ENCODE results near the gene SASH1. TPM values are rescaled to one million over a fixed set of nuclear protein-coding genes. Genes with fewer than 3 reads are reported as not detected.

SASH1 gene
- total RNA-seq, 2 donors from 2014 or later, result 14.9 to 16.4 TPM

DNA sequence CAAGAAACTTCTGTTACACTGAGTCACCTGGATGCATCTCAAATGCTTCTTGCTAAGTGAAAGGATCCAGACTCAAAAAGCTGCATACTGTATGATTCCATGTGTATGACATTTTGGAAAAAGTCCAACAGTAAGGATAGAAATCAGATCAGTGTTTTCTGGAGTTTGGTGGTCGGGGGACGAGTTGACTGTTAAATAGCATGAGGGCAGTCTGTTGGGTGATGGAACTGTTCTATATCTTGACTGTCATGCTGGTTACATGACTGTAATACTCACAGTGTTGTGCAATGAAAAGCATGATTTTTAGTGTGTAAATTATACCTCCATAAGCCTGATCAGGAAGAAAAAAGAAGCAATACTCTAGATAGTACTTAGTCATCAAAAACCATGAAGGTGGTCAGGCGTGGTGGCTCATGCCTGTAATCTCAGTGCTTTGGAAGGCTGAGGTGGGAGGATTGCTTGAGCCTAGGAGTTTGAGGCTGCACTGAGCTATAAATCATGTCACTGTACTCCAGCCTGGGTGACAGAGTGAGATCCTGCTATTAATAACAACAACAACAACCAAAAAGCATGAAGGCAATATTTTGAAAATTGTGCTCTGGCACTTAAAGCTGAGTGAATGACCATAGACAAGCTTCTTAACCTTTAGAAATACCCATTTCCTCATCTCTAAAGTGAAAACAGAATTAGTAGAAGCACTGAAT lies 30.5 kb upstream of the SASH1 start:
- Histone ChIP-seq H3K9me3 (no peaks in the 10 kb centered on the region), H3K27me3 (no peaks in the 10 kb centered on the region), H3K36me3 (no peaks in the 10 kb centered on the region), H3K4me1 (no peaks in the 10 kb centered on the region), H3K4me3 (no peak overlapping the region), H3K9ac (ENCODE audit: low read depth in 2 of 2, low read length in 2 of 2) (no peak overlapping the region), H3K27ac (no peak overlapping the region)
- intact Hi-C loops (cut with DNase I), result no loop called here
- DNase-seq, result no peak
- TF ChIP-seq, protein P1, sequence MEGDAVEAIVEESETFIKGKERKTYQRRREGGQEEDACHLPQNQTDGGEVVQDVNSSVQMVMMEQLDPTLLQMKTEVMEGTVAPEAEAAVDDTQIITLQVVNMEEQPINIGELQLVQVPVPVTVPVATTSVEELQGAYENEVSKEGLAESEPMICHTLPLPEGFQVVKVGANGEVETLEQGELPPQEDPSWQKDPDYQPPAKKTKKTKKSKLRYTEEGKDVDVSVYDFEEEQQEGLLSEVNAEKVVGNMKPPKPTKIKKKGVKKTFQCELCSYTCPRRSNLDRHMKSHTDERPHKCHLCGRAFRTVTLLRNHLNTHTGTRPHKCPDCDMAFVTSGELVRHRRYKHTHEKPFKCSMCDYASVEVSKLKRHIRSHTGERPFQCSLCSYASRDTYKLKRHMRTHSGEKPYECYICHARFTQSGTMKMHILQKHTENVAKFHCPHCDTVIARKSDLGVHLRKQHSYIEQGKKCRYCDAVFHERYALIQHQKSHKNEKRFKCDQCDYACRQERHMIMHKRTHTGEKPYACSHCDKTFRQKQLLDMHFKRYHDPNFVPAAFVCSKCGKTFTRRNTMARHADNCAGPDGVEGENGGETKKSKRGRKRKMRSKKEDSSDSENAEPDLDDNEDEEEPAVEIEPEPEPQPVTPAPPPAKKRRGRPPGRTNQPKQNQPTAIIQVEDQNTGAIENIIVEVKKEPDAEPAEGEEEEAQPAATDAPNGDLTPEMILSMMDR (IDR thresholded peaks at IDR 0.05), result no peak

DNA sequence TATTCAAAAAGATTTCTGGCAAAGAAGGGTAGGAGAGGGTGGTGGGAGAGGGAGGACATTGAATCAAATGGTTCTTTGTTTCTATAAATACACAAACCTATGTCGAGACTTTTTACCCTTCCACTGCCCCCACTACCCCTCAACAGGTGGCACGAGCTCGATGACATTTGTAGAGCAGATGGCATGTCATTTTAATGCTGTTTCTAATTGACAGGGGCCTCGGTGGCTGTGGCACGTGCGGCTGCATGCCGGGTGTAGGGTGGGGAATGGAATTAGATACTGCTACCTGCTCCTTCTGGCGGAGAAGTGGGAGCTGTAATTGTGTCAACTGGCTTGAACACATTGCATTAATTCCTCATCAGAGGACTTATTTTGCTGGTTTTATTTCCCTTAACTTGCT lies 29.1 kb upstream of the SASH1 start:
- no peak for DNase-seq
- intact Hi-C loops (cut with DNase I), result no loop called here

DNA sequence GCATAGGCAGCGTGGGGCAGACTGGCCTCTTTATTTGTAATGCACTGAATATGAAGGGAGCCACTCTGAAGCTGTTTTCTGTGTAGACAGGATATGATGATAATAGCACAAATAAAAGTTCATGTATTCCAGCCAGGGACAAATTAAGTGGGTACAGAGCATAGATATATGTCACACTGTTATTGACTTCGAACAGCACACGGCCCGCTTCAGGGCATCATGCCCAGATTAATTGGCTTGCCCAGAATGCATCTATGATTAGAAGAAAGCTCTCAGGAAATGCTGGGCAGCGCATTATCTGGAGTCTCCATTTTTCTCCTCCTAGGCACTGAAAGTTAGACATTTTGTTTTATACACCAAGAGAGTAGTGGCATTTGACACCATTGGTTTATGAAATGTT lies 26.3 kb upstream of the SASH1 start:
- H3K9me3 ChIP-seq, result no peaks in the 10 kb centered on the region
- no peak overlapping the region for H3K9ac ChIP-seq (ENCODE audit: low read depth in 2 of 2, low read length in 2 of 2)
- H3K4me1 ChIP-seq, result no peaks in the 10 kb centered on the region
- no peak overlapping the region for H3K4me3 ChIP-seq
- H3K27ac ChIP-seq, result no peak overlapping the region
- intact Hi-C loops (cut with DNase I), result no loop called here
- DNase-seq, result no peak
- H3K36me3 ChIP-seq, result no peaks in the 10 kb centered on the region
- TF ChIP-seq, protein P1 (IDR thresholded peaks at IDR 0.05), result no peak
- H3K27me3 ChIP-seq, result no peaks in the 10 kb centered on the region

More for the DNA sequence above, 29.1 kb upstream of the SASH1 start:
- no peaks in the 10 kb centered on the region for H3K27me3 ChIP-seq
- TF ChIP-seq, protein P1 (IDR thresholded peaks at IDR 0.05), result no peak
- H3K4me3 ChIP-seq, result no peak overlapping the region
- no peak overlapping the region for H3K9ac ChIP-seq (ENCODE audit: low read depth in 2 of 2, low read length in 2 of 2)
- H3K27ac ChIP-seq, result no peak overlapping the region
- H3K36me3 ChIP-seq, result no peaks in the 10 kb centered on the region
- H3K4me1 ChIP-seq, result no peaks in the 10 kb centered on the region
- no peaks in the 10 kb centered on the region for H3K9me3 ChIP-seq

DNA sequence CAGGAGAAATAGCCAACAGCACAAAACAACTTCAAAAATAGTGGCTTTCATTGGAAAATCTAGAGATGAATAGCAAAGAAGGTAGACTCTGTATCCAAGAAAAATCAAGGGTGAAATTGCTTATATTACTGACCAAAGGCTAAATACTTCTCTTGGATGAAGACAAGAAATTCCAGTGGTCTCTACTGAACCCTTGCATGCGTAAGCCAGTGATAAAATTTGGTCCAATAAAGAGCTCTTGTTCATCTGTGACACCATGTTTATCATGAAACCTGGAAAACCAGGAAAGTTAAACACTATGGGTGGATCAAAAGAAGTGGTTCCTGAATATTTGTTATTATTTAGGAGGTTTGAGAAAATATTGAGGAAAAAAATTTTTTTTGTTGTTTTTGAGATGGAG lies 25.6 kb upstream of the SASH1 start:
- H3K27ac ChIP-seq, result no peak overlapping the region
- intact Hi-C loops (cut with DNase I), result no loop called here
- H3K27me3 ChIP-seq, result no peaks in the 10 kb centered on the region
- TF ChIP-seq, protein P1 (IDR thresholded peaks at IDR 0.05), result no peak
- no peak overlapping the region for H3K9ac ChIP-seq (ENCODE audit: low read depth in 2 of 2, low read length in 2 of 2)
- H3K36me3 ChIP-seq, result no peaks in the 10 kb centered on the region
- no peaks in the 10 kb centered on the region for H3K9me3 ChIP-seq
- H3K4me3 ChIP-seq, result no peak overlapping the region
- no peaks in the 10 kb centered on the region for H3K4me1 ChIP-seq
- no peak for DNase-seq

DNA sequence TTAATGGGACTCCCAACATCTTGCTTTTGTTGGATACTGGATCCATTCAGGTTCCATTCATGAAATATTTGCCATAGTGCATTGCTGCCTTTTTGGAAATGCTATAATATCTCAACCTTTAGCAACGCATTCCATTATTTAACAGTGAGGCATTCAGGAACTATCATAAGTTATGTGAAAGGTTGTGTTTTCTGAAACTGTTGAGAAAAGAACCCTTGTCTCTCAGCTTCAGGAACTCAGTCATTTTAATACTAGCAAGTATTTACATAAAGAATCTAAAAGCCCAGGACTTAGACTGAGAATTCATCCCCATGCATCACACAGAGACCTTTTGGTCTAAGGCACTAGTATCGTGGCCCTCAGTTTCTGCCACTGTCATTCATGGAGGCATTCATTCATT lies 24.9 kb upstream of the SASH1 start:
- Histone ChIP-seq H3K4me3 (no peak overlapping the region), H3K4me1 (no peaks in the 10 kb centered on the region), H3K36me3 (no peaks in the 10 kb centered on the region), H3K9me3 (no peaks in the 10 kb centered on the region), H3K27ac (no peak overlapping the region), H3K9ac (ENCODE audit: low read depth in 2 of 2, low read length in 2 of 2) (no peak overlapping the region), H3K27me3 (no peaks in the 10 kb centered on the region)
- TF ChIP-seq, protein P1 (IDR thresholded peaks at IDR 0.05), result no peak
- DNase-seq, result no peak
- intact Hi-C loops (cut with DNase I), result no loop called here
